Measurements from ENCODE around the gene DCAF10.
"Not testable (repeated sequence)": the region's sequence is repeated elsewhere in the genome, so short reads cannot be mapped to it uniquely, and the experiment has no call there.

Gene DCAF10

DNA sequence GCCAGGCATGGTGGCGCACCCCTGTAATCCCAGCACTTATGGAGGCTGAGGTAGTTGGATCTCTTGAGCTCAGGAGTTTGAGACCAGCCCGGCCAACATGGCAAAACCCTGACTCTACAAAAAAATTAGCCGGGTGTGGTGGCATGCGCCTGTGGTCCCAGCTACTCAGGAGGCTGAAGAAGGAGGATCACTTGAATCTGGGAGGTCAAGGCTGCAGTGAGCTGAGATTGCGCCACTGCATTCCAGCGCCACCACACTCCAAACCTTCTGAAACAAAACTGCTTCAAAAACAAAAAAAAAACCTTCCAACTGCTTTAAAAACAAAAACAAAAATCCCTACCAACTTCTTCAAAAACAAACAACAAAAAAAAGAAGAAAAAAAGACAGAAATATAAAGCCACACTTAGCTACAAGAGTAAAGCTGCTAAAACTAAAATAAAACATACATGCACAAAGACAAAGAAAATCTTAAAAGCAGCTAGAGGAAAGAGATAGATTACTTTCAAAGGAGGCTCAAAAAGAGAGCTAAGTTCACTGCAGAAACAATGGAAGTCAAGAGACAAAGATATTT lies 11.4 kb downstream of the DCAF10 start:
- H3K4me3 ChIP-seq (ENCODE audit: low read length) = no peak overlapping the region
- no peak for TF ChIP-seq ZNF274 (IDR thresholded peaks at IDR 0.05; ENCODE audit: low read depth, low read length)

DNA sequence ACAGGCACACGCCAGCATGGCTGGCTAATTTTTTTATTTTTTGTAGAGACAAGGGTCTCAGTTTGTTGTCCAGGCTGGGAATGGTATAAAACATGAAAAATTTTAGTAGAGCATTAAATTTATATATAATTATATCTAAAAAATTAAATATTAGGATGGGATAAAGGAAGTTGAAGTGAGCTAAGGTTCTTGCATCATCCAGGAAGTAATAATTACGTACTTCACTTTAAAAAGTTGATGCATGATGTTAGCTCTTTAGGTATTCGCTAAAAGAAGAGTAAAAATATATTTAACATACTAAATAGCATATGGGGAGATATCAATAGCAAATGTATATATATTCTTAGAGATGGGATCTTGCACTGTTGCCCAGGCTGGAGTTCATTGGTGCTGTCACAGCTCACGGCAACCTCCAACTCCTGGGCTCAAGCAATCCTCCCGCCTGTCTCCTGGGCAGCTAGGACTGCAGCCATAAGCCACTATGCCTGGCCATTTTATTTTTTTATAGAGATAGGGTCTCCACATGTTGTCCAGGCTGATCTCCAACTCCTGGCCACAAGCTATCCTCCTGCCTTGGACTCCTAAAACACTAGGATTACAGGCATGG lies 12.3 kb downstream of the DCAF10 start:
- H3K4me3 ChIP-seq (ENCODE audit: low read length) = no peak overlapping the region

DNA sequence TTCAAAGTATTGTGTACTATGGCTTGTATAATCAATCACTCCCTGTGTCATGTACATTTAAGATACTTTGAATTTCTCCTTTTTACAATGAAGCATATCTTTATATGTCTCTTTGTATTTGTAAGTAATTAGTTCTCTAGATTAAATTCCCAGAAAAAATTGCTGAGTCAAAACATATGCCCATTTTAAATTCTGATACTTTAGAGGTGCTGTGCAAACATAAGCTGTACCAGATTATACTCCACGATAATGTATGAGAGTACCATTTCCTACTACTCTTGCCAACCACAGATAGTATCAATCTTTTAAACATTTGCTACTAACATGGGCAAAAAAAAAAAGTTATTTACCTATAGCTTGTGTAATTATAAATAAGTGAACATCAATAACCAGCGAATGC lies 18.3 kb downstream of the DCAF10 start:
- H3K4me3 ChIP-seq (ENCODE audit: low read length) = no peak overlapping the region
- no peak for TF ChIP-seq ZNF274 (IDR thresholded peaks at IDR 0.05; ENCODE audit: low read depth, low read length)

More for the DNA sequence above, 12.3 kb downstream of the DCAF10 start:
- no peak for TF ChIP-seq ZNF274 (IDR thresholded peaks at IDR 0.05; ENCODE audit: low read depth, low read length)

DNA sequence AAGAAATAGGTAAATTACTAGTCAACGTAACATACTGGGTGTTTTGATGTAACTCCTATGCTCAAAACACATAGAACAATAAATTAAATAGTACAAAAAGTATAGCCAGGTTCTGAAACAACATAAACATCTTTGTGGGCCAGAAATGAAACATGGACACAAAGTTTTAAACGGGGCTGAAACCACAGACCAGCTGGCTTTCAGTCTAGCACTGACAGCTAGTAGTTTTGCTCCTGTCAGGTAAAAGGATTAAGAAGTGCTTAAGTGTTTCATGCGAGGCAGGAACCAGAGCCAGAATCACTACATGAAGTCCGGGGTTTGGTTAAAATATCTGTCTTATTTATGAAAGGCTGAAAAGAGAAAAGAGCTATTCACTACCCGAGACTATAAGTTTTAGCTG lies 19.5 kb downstream of the DCAF10 start:
- TF ChIP-seq ZNF274 (IDR thresholded peaks at IDR 0.05; ENCODE audit: low read depth, low read length) = no peak

DNA sequence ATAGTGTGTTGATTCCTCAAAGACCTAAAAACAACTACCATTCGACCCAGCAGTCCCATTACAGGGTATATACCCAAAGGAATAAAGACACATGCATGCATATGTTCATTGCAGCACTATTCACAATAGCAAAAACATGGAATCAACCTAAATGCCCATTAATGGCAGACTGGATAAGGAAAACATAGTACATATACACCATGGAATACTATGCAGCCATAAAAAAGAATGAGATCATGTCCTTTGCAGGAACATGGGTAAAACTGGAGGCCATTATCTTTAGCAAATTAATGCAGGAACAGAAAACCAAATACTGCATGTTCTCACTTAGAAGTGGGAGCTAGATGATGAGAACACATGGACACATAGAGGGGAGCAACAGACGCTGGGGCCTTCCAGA lies 24.6 kb downstream of the DCAF10 start:
- not testable (repeated sequence) for H3K4me3 ChIP-seq (ENCODE audit: low read length)

More for the DNA sequence above, 19.5 kb downstream of the DCAF10 start:
- H3K4me3 ChIP-seq (ENCODE audit: low read length) = no peak overlapping the region

DNA sequence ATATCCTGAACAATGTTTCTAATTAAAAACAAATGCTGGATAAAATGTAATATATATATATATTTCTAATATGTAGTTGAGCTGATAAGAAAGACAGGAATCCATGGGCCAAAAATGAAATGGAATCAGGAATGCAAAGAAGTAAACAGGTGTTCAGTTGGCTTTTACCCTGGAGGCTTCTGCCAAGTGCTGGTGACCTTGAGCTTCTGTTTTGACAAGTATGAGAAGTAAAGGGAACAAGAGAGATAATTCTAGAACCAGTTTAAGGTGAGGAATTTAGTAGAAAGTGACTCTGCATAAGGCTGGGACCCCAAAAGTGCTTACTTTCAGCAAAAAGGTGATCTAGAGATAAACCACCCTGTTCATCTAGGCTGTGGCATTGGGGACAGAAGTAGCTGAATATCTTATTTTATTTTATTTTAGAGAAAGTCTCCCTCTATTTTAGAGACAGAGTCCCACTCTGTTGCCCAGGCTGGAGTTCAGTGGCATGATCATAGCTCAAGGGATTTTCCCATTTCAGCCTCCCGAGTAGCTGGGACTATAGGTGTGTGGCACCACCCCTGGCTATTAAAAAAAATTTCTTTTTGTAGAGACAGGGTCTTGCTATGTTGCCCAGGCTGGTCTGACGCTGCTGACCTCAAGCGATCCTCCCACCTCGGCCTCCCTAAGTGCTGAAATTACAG lies 27.0 kb downstream of the DCAF10 start:
- H3K4me3 ChIP-seq (ENCODE audit: low read length) = no peak overlapping the region
- no peak for TF ChIP-seq ZNF274 (IDR thresholded peaks at IDR 0.05; ENCODE audit: low read depth, low read length)

DNA sequence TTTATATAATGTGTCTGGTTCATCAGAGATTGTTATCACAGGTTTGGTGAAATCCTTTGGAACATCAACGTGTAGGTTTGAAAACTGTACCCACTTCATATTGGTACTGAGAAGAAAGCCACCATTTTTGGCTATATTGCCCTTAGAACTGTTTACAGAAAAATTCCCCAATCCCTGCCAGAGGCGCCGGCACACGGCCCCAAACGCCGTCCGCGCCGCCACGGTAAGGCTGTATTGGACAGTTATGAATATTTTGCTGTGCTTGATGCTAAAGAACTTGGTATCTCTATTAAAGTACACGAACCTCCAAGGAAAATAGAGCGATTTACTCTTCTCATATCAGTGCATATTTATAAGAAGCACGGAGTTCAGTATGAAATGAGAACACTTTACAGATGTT lies 35.2 kb downstream of the DCAF10 start:
- no peak for TF ChIP-seq ZNF274 (IDR thresholded peaks at IDR 0.05; ENCODE audit: low read depth, low read length)
- H3K4me3 ChIP-seq (ENCODE audit: low read length) = no peak overlapping the region

DNA sequence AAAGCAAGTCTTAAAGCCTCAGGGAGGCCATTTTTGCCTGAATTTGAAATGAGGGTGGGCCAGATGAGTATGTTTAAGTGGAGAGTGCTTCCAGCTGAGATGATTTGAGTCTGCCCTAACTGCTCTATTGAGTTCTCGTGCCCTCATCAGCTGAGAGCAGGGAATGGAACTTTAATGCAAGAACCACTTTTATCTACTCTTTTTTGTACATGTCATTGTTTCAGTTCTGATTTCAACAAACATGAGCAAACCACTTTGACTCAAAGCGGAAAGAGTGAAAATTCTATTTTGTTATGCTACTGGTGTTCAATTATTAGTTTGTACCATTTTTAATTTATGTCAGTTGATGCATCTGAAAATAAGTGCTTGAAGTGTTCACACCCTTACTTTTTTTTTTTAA lies 35.8 kb downstream of the DCAF10 start:
- no peak for TF ChIP-seq ZNF274 (IDR thresholded peaks at IDR 0.05; ENCODE audit: low read depth, low read length)
- H3K4me3 ChIP-seq (ENCODE audit: low read length) = no peak overlapping the region

DNA sequence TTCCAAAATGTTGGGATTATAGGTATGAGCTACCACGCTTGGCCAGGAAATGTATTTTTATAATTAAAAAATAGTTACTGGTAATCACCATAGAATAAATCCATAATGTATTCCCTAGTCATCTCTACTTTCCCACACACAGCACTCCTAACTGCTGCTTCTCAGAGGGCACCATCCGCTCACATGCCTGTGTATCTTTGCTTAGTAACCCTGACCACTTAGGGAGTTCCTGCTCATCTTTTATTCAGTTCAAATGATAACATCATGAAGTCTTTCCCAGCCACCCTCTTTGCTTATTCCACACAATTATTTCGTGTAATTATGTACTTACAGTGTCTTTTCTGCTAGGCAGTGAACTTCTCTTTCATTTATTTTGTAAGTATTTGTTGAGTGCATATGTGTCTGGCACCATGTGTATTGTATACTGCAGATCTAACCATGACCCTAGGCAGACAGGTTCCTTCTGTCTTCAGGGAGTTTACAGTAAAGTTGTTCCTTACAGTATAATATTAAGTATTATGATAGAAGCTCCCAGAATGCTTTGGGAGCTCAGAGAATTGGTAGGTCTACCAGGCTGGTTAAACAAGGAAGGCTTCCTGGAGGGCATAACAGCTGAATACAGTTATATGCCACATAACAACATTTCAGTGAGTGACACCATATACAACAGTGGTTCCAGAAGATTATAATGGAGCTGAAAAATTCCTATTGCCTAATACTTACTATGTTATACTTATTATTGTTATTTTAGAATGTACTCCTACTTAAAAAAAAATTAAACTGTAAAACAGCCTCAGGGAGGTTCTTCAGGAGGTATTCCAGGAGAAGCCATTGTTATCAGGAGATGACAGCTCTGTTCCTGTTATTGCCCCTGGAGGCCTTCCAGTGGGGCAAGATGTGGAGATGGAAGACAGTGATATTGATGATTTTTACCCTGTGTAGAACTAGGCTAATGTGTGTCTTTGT lies 39.2 kb downstream of the DCAF10 start:
- TF ChIP-seq ZNF274 (IDR thresholded peaks at IDR 0.05; ENCODE audit: low read depth, low read length) = no peak
- no peak overlapping the region for H3K4me3 ChIP-seq (ENCODE audit: low read length)

DNA sequence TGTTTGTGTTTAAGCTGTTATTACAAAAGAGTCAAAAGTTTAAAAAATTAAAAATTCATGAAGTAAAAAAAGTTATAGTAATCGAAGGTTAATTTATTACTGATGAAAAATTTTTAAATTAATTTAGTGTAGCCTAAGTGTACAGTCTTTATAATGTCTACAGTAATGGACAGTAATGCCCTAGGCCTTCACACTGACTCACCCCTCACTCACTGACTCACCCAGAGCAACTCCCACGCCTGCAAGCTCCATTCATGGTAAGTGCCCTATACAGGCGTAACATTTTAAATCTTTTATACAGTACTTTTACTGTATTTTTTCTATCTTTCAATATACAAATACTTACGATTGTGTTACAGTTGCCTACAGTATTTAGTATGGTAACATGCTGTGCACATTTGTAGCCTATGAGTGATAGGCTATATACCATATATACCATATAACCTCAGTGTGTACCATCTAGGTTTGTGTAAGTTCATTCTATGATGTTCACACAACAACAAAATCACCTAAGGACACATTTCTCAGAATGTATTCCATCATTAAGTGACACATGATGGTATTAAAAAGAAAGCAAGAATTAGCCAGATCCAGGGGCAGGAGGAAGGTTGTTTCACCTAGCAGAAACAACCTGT lies 40.1 kb downstream of the DCAF10 start:
- no peak overlapping the region for H3K4me3 ChIP-seq (ENCODE audit: low read length)
- no peak for TF ChIP-seq ZNF274 (IDR thresholded peaks at IDR 0.05; ENCODE audit: low read depth, low read length)

DNA sequence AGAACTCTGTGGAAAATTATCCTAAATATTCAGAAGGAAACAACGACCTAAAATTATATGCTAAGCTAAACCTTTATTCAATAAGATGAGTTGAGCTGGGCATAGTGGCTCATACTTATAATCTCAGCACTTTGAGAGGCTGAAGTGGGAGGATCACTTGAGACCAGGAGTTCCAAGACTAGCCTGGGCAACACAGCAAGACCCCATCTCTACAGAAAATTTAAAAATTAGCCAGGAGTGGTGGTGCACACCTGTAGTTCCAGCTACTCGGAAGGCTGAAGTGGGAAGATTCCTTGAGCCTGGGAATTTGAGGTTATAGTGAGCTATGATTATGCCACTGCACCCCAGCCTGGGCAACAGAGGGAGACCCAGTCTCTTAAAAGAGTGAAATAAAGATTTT lies 51.6 kb downstream of the DCAF10 start:
- no peak for TF ChIP-seq ZNF274 (IDR thresholded peaks at IDR 0.05; ENCODE audit: low read depth, low read length)
- H3K4me3 ChIP-seq (ENCODE audit: low read length) = no peak overlapping the region

DNA sequence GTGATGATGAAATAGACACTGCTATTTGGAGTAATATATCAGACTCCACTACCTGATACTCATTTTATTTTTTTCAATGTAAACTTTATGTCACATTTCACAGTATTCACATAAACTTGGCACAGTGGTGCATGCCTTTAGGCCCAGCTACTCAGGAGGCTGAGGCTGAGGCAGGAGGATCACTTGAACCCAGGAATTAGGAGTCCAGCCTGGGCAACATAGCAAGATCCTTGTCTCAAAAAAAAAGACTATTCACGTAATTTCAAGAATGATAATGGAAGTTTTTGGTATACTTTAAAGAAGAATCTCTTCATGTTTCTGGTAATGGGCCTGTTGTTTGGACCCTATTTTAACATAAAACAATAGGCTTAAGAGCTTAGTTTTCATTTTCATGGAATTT lies 56.0 kb downstream of the DCAF10 start:
- TF ChIP-seq ZNF274 (IDR thresholded peaks at IDR 0.05; ENCODE audit: low read depth, low read length) = no peak

DNA sequence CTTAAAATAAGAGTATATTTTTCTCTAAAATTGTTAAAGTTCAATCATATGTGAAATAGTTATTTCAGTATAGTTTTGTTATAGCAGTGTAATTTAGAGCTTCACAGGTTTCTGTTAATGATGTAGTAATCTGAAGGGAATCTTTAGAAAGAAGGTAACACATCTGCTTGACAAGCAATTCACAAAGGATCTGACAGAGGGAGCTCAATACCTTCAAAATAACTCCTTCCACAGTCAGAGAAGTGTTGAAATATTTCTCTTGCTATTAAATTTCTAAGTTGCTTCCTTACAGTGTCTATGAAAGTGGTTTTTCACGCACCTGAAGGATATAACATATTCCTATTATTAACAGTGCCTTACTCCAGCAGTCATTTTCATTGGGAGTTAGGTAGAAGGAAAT lies 58.4 kb downstream of the DCAF10 start:
- TF ChIP-seq ZNF274 (IDR thresholded peaks at IDR 0.05; ENCODE audit: low read depth, low read length) = no peak

More for the DNA sequence above, 56.0 kb downstream of the DCAF10 start:
- no peak overlapping the region for H3K4me3 ChIP-seq (ENCODE audit: low read length)

DNA sequence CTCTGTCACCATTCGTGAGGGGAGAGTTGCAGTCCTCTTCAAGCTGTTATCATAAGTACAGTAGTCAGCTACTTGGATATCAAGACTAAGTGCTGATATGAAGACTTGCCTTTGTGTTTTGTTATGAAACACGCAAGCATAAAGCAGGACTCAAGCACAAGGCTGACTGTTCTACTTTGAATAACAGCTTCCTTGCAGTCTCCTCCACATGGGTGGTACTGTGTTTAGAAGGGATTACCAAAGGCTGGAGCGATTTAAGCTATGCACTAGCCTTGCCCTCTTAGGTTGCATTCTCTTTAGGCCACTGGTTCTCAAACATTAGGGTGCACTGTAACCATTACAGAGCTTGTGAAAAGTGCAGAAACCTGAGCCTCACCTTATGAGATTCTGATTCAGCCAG lies 61.9 kb downstream of the DCAF10 start:
- no peak overlapping the region for H3K4me3 ChIP-seq (ENCODE audit: low read length)
- no peak for TF ChIP-seq ZNF274 (IDR thresholded peaks at IDR 0.05; ENCODE audit: low read depth, low read length)

More for the DNA sequence above, 58.4 kb downstream of the DCAF10 start:
- no peak overlapping the region for H3K4me3 ChIP-seq (ENCODE audit: low read length)

All from GM08714 (cell line).